ENCODE measurements around the gene NAGLU. TPM values are rescaled to one million over a fixed set of nuclear protein-coding genes. Genes with fewer than 3 reads are reported as not detected.
A peak's percentile ranks its signal among the peaks of the same experiment; 100 is the strongest.

Gene NAGLU
- total RNA-seq, 1 experiment from 2014 or later, result 29.5 TPM

GRCh38 chr17:42591411-42591810 is 55.4 kb downstream of the NAGLU start:
- no peak for TF ChIP-seq CTCF (IDR thresholded peaks at IDR 0.05; ENCODE audit: unreplicated experiment)
- DNase-seq (ENCODE audit: unreplicated experiment), result no peak
- no TSS peak for BruUV-seq (replicated peaks)
- CTCF ChIA-PET, result interaction anchor here (0.6 to 1.4 kb wide), 4 partner anchors 13 to 88 kb away, joined by 3 to 4 read pairs (median 4); partner anchors contain the start of gene RETREG3
- Mint-ChIP-seq H3K27ac (ENCODE audit: low read depth, unreplicated experiment) (no peak overlapping the region), H3K36me3 (ENCODE audit: insufficient read depth, unreplicated experiment) (peaks cover 68% of the 10 kb centered on the region), H3K4me1 (ENCODE audit: insufficient read depth, unreplicated experiment) (peaks cover 21% of the 10 kb centered on the region), H3K4me3 (ENCODE audit: unreplicated experiment) (no peak overlapping the region), H3K27me3 (ENCODE audit: insufficient read depth, unreplicated experiment) (no peaks in the 10 kb centered on the region), H3K9me3 (ENCODE audit: unreplicated experiment) (no peaks in the 10 kb centered on the region)
- POLR2A ChIA-PET, result interaction anchor here (3.4 kb wide), 1 partner anchor 18 kb away, joined by 21 read pairs; the partner anchor contains the start of genes RETREG3 and TUBG1
- intact Hi-C loops (cut with micrococcal nuclease), result no loop called here

Small RNAs within 50 kb of the gene (microRNA-seq; reads per million reads assigned to microRNA genes)
- 3.2 reads per million, percentile 23 among the genes with 10 or more reads in this experiment for gene MIR5010
- gene MIR548AT, result 0.79 reads per million

Other genes with a start within 250 kb of the NAGLU start
- gene STAT5A, start 247.7 kb upstream of the NAGLU start, total RNA-seq (2022), result 1.0 and 1.7 TPM in 2 replicates
- 89.2 and 115 TPM in 2 replicates for gene STAT3, start 147.8 kb upstream of the NAGLU start, total RNA-seq (2022)
- 137 and 143 TPM in 2 replicates for gene CAVIN1, start 113.0 kb upstream of the NAGLU start, total RNA-seq (2022)
- gene ATP6V0A1, start 77.4 kb upstream of the NAGLU start, total RNA-seq (2022), result 56.0 and 60.5 TPM in 2 replicates
- 13.0 and 18.1 TPM in 2 replicates for gene HSD17B1, start 16.7 kb downstream of the NAGLU start, total RNA-seq (2022)
- gene COASY, start 25.9 kb downstream of the NAGLU start, total RNA-seq (2022), result 82.6 and 89.2 TPM in 2 replicates
- 37.3 and 39.6 TPM in 2 replicates for gene MLX, start 30.9 kb downstream of the NAGLU start, total RNA-seq (2022)
- gene PSMC3IP, start 41.5 kb downstream of the NAGLU start, total RNA-seq (2022), result 10.3 and 12.0 TPM in 2 replicates
- 45.2 and 46.0 TPM in 2 replicates for gene RETREG3, start 73.1 kb downstream of the NAGLU start, total RNA-seq (2022)
- 57.8 and 60.2 TPM in 2 replicates for gene TUBG1, start 73.4 kb downstream of the NAGLU start, total RNA-seq (2022)
- 21.3 and 23.4 TPM in 2 replicates for gene TUBG2, start 123.0 kb downstream of the NAGLU start, total RNA-seq (2022)
- 12.5 and 12.9 TPM in 2 replicates for gene PLEKHH3, start 140.8 kb downstream of the NAGLU start, total RNA-seq (2022)
- 0.21 and 0.22 TPM in 2 replicates for gene CCR10, start 145.6 kb downstream of the NAGLU start, total RNA-seq (2022)
- 1.2 and 1.5 TPM in 2 replicates for gene CNTNAP1, start 146.3 kb downstream of the NAGLU start, total RNA-seq (2022)
- gene EZH1, start 208.8 kb downstream of the NAGLU start, total RNA-seq (2022), result 31.1 and 31.7 TPM in 2 replicates
- gene RAMP2, start 225.0 kb downstream of the NAGLU start, total RNA-seq (2022), result not detected in 2 replicates
- 84.3 and 96.0 TPM in 2 replicates for gene VPS25, start 237.2 kb downstream of the NAGLU start, total RNA-seq (2022)
- 2.3 and 5.4 TPM in 2 replicates for gene WNK4, start 244.4 kb downstream of the NAGLU start, total RNA-seq (2022)

Data from MCF 10A (cell line).